ENCODE data around the gene ANKRD66. TPM values are rescaled to one million over a fixed set of nuclear protein-coding genes. Genes with fewer than 3 reads are reported as not detected.

ANKRD66 gene
- total and polyA plus RNA-seq, 2 of the 4 experiments (the other 2 are of a cell fraction), result not detected

DNA sequence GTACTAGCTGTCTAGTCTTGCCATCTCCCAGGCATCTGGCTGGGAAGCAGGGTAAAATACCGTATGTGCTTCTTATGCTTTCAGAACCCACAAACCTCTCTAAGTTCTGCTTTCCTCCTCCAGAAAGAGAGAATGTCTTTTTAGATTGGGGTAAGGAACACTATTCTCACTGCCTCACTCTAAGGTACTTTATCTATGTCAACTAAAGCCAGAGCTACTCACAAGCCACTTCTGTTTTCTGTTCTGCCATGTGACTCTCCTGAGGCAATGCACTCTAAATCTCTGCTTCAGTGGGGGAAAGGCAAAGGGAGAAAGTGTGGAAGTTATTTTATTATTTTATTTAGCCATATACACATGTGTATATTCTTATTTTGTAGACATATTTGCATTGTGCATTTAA lies 62.1 kb downstream of the ANKRD66 start:
- ChIA-PET CTCF (no interaction called here), POLR2A (ENCODE audit: unreplicated experiment) (no interaction called here)
- Histone ChIP-seq H3K4me1 (ENCODE audit: control insufficient read depth, insufficient read depth, low read length) (no peaks in the 10 kb centered on the region), H4K8ac (ENCODE audit: low read depth in 2 of 2, low read length in 2 of 2) (no peak overlapping the region), H2BK20ac (ENCODE audit: low read depth, low read length) (no peak overlapping the region), H3K27ac (ENCODE audit: insufficient read depth, low read length) (no peak overlapping the region), H3K9me1 (ENCODE audit: insufficient read depth, low read length) (no peaks in the 10 kb centered on the region), H3K27me3 (ENCODE audit: control insufficient read depth, insufficient read depth, low read length) (no peaks in the 10 kb centered on the region), H3K4me2 (ENCODE audit: low read depth, low read length) (no peak overlapping the region), H3K18ac (ENCODE audit: low read depth, low read length) (no peak overlapping the region), H4K5ac (ENCODE audit: low read depth, low read length) (no peak overlapping the region), H3K56ac (ENCODE audit: extremely low read depth, insufficient read depth, low read length) (no peak overlapping the region), H2AK5ac (ENCODE audit: low read depth, low read length) (no peak overlapping the region), H2BK120ac (ENCODE audit: low read depth, low read length) (no peak overlapping the region), H3K14ac (replicated peaks; ENCODE audit: low read depth, low read length) (no peak overlapping the region), H3K9me3 (ENCODE audit: control insufficient read depth, insufficient read depth, low read length) (no peaks in the 10 kb centered on the region), H3K23ac (ENCODE audit: low read depth, low read length) (no peak overlapping the region), H2AFZ (replicated peaks; ENCODE audit: low read length, poor library complexity) (no peak overlapping the region), H3K9ac (ENCODE audit: low read depth, low read length) (no peak overlapping the region), H2BK15ac (ENCODE audit: low read depth, low read length) (no peak overlapping the region), H3K4ac (ENCODE audit: low read depth, low read length) (no peak overlapping the region), H3K79me1 (ENCODE audit: low read depth in 1 of 2, low read length in 2 of 2) (no peaks in the 10 kb centered on the region), H2BK5ac (ENCODE audit: low read depth, low read length, poor library complexity, severe bottlenecking) (no peak overlapping the region), H3K36me3 (ENCODE audit: control insufficient read depth, insufficient read depth, low read length) (no peaks in the 10 kb centered on the region), H3K4me3 (ENCODE audit: insufficient read depth, low read depth, low read length) (no peak overlapping the region), H2AK9ac (replicated peaks; ENCODE audit: low read depth, low read length, poor library complexity) (no peak overlapping the region), H4K20me1 (ENCODE audit: insufficient read depth, low read length) (no peaks in the 10 kb centered on the region), H4K91ac (ENCODE audit: insufficient read depth, low read depth, low read length) (no peak overlapping the region)
- ATAC-seq (ENCODE audit: low read depth), result no peak
- WGBS, 2 experiments (ENCODE audit: extremely low coverage in 2 of 2, insufficient read length in 1 of 2), result no CpG with 5 or more reads among the region's 1 CpG
- TF ChIP-seq USF2 (IDR thresholded peaks at IDR 0.05; ENCODE audit: low read depth, low read length), result no peak
- TF ChIP-seq, protein P1, sequence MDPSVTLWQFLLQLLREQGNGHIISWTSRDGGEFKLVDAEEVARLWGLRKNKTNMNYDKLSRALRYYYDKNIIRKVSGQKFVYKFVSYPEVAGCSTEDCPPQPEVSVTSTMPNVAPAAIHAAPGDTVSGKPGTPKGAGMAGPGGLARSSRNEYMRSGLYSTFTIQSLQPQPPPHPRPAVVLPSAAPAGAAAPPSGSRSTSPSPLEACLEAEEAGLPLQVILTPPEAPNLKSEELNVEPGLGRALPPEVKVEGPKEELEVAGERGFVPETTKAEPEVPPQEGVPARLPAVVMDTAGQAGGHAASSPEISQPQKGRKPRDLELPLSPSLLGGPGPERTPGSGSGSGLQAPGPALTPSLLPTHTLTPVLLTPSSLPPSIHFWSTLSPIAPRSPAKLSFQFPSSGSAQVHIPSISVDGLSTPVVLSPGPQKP (IDR thresholded peaks at IDR 0.05; ENCODE audit: borderline replicate concordance, low read depth, low read length), result no peak
- TF ChIP-seq CTCF (conservative IDR thresholded peaks at IDR 0.05; ENCODE audit: low read depth, low read length), result no peak
- TF ChIP-seq RCOR1 (IDR thresholded peaks at IDR 0.05; ENCODE audit: insufficient replicate concordance, low read length), result no peak
- TF ChIP-seq RFX5 (IDR thresholded peaks at IDR 0.05; ENCODE audit: low read depth, low read length), result no peak
- no peak for TF ChIP-seq SMC3 (IDR thresholded peaks at IDR 0.05; ENCODE audit: low read depth, low read length)
- no peak for TF ChIP-seq NFE2L2 (IDR thresholded peaks at IDR 0.05; ENCODE audit: low read depth, low read length)
- no peak for TF ChIP-seq MAZ (IDR thresholded peaks at IDR 0.05; ENCODE audit: borderline replicate concordance, low read depth, low read length)
- no peak for TF ChIP-seq CHD1 (IDR thresholded peaks at IDR 0.05; ENCODE audit: low read depth, low read length)
- in situ Hi-C loops (cut with MboI; ENCODE audit: low sequenced_read_pairs) (no loop called here), dilution Hi-C loops (cut with HindIII; ENCODE audit: low sequenced_read_pairs, unreplicated experiment) (no loop called here), intact Hi-C loops (cut with micrococcal nuclease) (no loop called here)
- DNase-seq, result no peak
- BruUV-seq (replicated peaks), result no TSS peak
